ENCODE results near the gene TMEM44.
"Not testable (repeated sequence)": the region's sequence is repeated elsewhere in the genome, so short reads cannot be mapped to it uniquely, and the experiment has no call there.

TMEM44 gene

GRCh38 chr3:194607592-194608389, 25.4 kb downstream of the TMEM44 start:
- no peak for DNase-seq

GRCh38 chr3:194606941-194607340, 26.3 kb downstream of the TMEM44 start:
- no peak for DNase-seq

GRCh38 chr3:194606163-194606562, 27.1 kb downstream of the TMEM44 start:
- no peak for DNase-seq

GRCh38 chr3:194605314-194605713, 27.9 kb downstream of the TMEM44 start:
- not testable (repeated sequence) for DNase-seq

- no peak for DNase-seq
Measured at GRCh38 chr3:194604837-194605236, 28.4 kb downstream of the TMEM44 start.

GRCh38 chr3:194604126-194604525, 29.1 kb downstream of the TMEM44 start:
- no peak for DNase-seq

GRCh38 chr3:194602669-194603171, 30.5 kb downstream of the TMEM44 start:
- no peak for DNase-seq

- no peak for DNase-seq
Measured at GRCh38 chr3:194598771-194599557, 34.3 kb downstream of the TMEM44 start.

- DNase-seq = no peak
Measured at GRCh38 chr3:194596906-194597305, 36.3 kb downstream of the TMEM44 start.

GRCh38 chr3:194592798-194593752, 40.1 kb downstream of the TMEM44 start:
- peak; percentile 99 for DNase-seq

GRCh38 chr3:194588741-194589140, 44.5 kb downstream of the TMEM44 start:
- no peak for DNase-seq

GRCh38 chr3:194588236-194588635, 45.0 kb downstream of the TMEM44 start:
- DNase-seq = no peak

- no peak for DNase-seq
Measured at GRCh38 chr3:194587438-194587931, 45.7 kb downstream of the TMEM44 start.

- DNase-seq = peak; percentile 35
Measured at GRCh38 chr3:194586836-194587235, 46.4 kb downstream of the TMEM44 start.

GRCh38 chr3:194585880-194586281, 47.3 kb downstream of the TMEM44 start:
- DNase-seq = no peak

- DNase-seq = peak; percentile 45
Measured at GRCh38 chr3:194584866-194585265, 48.4 kb downstream of the TMEM44 start.

- DNase-seq = no peak
Measured at GRCh38 chr3:194584320-194584776, 48.9 kb downstream of the TMEM44 start.

- no peak for DNase-seq
Measured at GRCh38 chr3:194582196-194582905, 50.9 kb downstream of the TMEM44 start.

- no peak for DNase-seq
Measured at GRCh38 chr3:194579091-194579606, 54.1 kb downstream of the TMEM44 start.

GRCh38 chr3:194577986-194578905, 55.0 kb downstream of the TMEM44 start:
- DNase-seq = peak; percentile 84

All from HCEC 1CT (cell line).